Caco-2 (cell line): ENCODE results near the gene ARL4A. TPM values are rescaled to one million over a fixed set of nuclear protein-coding genes. Genes with fewer than 3 reads are reported as not detected.
"Not testable (repeated sequence)": the region's sequence is repeated elsewhere in the genome, so short reads cannot be mapped to it uniquely, and the experiment has no call there.

ENCODE experiments used
- BruUV-seq: library from RNA; stranded (reverse); fragments of 400-500 nt; replicated peaks from 2 replicates; lab custom pipeline; 2021; lab: Mats Ljungman, UMichigan
- CTCF ChIA-PET: fragments of 300-600 bp; sonication (Branson Sonifier 250); formaldehyde crosslinking; loops from one replicate; lab custom pipeline; 2022; ENCODE audit warnings: antibody characterized with exemption; lab: Charles Lee
- POLR2A ChIA-PET: fragments of 300-600 bp; sonication (Branson Sonifier 250); formaldehyde crosslinking; loops from one replicate; lab custom pipeline; 2022; ENCODE audit warnings: antibody characterized with exemption; lab: Charles Lee
- DNase-seq, 2 experiments: peaks; one replicate each; pipeline versions ENCODE4 v3.0.0 to v3.0.0-alpha.2; 2020 to 2022
- H3K27me3 ChIP-seq: replicated peaks from 2 replicates; pipeline ENCODE4 v1.6.0; 2011; ENCODE audit warnings: low read length; ENCODE audit not compliant: control insufficient read depth, insufficient read depth
- H3K36me3 ChIP-seq: 2 replicates; pipeline ENCODE4 v1.5.1; 2011; ENCODE audit warnings: low read length; ENCODE audit not compliant: control insufficient read depth, insufficient read depth
- H3K4me1 ChIP-seq: fragments of 250-450 bp; sonication (Bioruptor Pico); 2 replicates; pipeline ENCODE4 v1.5.1; 2020; ENCODE audit warnings: mild to moderate bottlenecking
- H3K4me3 ChIP-seq: 2 replicates; pipeline ENCODE4 v1.5.1; 2011; ENCODE audit warnings: low read depth, mild to moderate bottlenecking, control low read depth, low read length
- H3K9me3 ChIP-seq: fragments of 250-450 bp; sonication (Bioruptor Pico); 2 replicates; pipeline ENCODE4 v1.5.1; 2020; ENCODE audit warnings: mild to moderate bottlenecking, moderate library complexity
- H3K27ac Mint-ChIP-seq: one replicate; pipeline ENCODE4 v1.8.0; 2022; ENCODE audit warnings: mixed read lengths; ENCODE audit not compliant: unreplicated experiment
- H3K27me3 Mint-ChIP-seq: one replicate; pipeline ENCODE4 v1.8.0; 2022; ENCODE audit warnings: mixed read lengths; ENCODE audit not compliant: insufficient read depth, unreplicated experiment
- H3K36me3 Mint-ChIP-seq: one replicate; pipeline ENCODE4 v1.8.0; 2022; ENCODE audit warnings: mild to moderate bottlenecking, mixed read lengths; ENCODE audit not compliant: insufficient read depth, unreplicated experiment
- H3K4me1 Mint-ChIP-seq: one replicate; pipeline ENCODE4 v1.8.0; 2022; ENCODE audit warnings: low read depth, mixed read lengths; ENCODE audit not compliant: unreplicated experiment
- H3K4me3 Mint-ChIP-seq: one replicate; pipeline ENCODE4 v1.8.0; 2022; ENCODE audit warnings: mild to moderate bottlenecking, moderate library complexity, mixed read lengths; ENCODE audit not compliant: unreplicated experiment
- H3K9me3 Mint-ChIP-seq: one replicate; pipeline ENCODE4 v1.8.0; 2022; ENCODE audit warnings: mixed read lengths; ENCODE audit not compliant: unreplicated experiment
- intact Hi-C: fragments of 100-400 bp; cut with micrococcal nuclease; formaldehyde crosslinking; loops from one replicate; pipeline ENCODE4 v1.10.0; 2022; ENCODE audit not compliant: unreplicated experiment
- total RNA-seq: library from RNA; stranded (reverse); gene quantifications from 2 replicates; pipeline ENCODE4 v1.2.3, GENCODE V29; 2022
- TF ChIP-seq, protein P1 (sequence below), 2 experiments: fragments of 200-600 bp in 1 of 2; IDR thresholded peaks; 1 replicate in 1 of 2; 2 replicates in 1 of 2; pipeline versions ENCODE4 v1.5.1 to v1.8.0; 2011 to 2022; ENCODE audit warnings: antibody characterized with exemption in 1 of 2, control low read depth in 1 of 2, inconsistent platforms in 1 of 2, low read depth in 1 of 2, low read length in 1 of 2, mild to moderate bottlenecking in 1 of 2, moderate library complexity in 1 of 2; ENCODE audit not compliant: insufficient read depth in 1 of 2, severe bottlenecking in 1 of 2, unreplicated experiment in 1 of 2

Gene ARL4A
- total RNA-seq, 1 experiment from 2014 or later = 40.6 TPM

DNA sequence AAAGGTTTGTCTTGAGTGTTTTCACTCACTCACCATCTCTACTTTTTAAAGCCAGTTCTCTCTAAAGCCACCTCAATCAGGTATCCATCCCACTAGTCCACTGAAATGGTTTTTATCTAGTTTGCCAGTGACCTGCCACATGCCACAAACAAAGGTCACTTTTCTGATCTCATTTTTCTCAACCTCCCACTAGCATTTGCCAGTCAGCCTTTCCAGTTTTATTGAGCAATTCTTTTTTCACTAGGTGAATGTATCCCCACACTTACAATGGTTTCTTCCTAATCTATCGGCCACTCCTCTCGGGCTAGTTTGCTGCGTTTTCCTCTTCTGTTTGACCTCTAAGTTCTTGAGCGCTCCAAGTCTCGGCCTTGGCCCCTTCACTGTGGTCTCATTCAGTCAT is 44.9 kb upstream of the ARL4A start:
- no peaks in the 10 kb centered on the region for H3K27me3 ChIP-seq
- POLR2A ChIA-PET = no interaction called here

DNA sequence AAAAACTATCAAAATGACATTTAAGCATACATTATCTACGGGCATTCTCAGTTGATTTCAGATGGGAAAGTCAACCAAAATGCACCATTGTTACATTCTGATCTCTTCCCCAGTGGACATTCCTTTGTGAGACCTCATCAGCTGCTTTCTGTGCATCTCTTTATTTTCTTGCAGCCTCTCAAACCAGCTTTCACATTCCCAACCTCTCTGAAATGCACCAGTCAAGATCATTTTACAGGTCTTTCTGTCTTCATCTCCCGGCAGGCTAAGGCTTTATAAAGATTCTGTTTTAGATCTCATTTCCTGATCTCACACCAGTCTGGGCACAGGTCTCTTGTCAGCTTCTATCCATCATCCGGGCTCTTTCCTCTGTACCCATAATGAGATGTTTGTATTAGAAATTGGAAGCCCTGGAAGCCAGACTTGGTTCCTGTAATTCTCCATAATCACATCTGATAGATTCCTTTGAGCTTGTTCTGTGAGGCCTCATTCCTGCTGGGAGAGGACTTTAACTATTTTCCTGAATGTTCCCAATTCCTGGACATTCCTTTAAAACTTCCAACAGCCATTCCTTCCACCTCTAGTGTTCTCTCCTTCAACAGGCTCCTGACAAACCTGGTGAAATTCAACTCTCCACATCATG is 44.3 kb upstream of the ARL4A start:
- TF ChIP-seq, protein P1, sequence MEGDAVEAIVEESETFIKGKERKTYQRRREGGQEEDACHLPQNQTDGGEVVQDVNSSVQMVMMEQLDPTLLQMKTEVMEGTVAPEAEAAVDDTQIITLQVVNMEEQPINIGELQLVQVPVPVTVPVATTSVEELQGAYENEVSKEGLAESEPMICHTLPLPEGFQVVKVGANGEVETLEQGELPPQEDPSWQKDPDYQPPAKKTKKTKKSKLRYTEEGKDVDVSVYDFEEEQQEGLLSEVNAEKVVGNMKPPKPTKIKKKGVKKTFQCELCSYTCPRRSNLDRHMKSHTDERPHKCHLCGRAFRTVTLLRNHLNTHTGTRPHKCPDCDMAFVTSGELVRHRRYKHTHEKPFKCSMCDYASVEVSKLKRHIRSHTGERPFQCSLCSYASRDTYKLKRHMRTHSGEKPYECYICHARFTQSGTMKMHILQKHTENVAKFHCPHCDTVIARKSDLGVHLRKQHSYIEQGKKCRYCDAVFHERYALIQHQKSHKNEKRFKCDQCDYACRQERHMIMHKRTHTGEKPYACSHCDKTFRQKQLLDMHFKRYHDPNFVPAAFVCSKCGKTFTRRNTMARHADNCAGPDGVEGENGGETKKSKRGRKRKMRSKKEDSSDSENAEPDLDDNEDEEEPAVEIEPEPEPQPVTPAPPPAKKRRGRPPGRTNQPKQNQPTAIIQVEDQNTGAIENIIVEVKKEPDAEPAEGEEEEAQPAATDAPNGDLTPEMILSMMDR (IDR thresholded peaks at IDR 0.05; ENCODE audit: insufficient read depth in 1 of 2, low read depth in 1 of 2, low read length in 1 of 2, severe bottlenecking in 1 of 2, unreplicated experiment in 1 of 2) = no peak
- Histone ChIP-seq H3K36me3 (no peaks in the 10 kb centered on the region), H3K4me1 (peaks cover 20% of the 10 kb centered on the region; the same call in 1 of the 2 replicates), H3K9me3 (no peaks in the 10 kb centered on the region), H3K27me3 (no peaks in the 10 kb centered on the region), H3K4me3 (no peak overlapping the region)
- no peak overlapping the region for H3K4me3 Mint-ChIP-seq
- H3K9me3 Mint-ChIP-seq = no peaks in the 10 kb centered on the region
- H3K36me3 Mint-ChIP-seq = no peaks in the 10 kb centered on the region
- no peak for DNase-seq
- BruUV-seq = no TSS peak
- H3K27me3 Mint-ChIP-seq = no peaks in the 10 kb centered on the region
- H3K27ac Mint-ChIP-seq = no peak overlapping the region
- peaks cover 10% of the 10 kb centered on the region for H3K4me1 Mint-ChIP-seq
- intact Hi-C loops = loop anchor here (5.0 kb wide), 1 partner anchor 534 kb away; no protein-coding TSS in a partner anchor
- POLR2A ChIA-PET = no interaction called here
- CTCF ChIA-PET = no interaction called here

More for the DNA sequence above, 44.9 kb upstream of the ARL4A start:
- TF ChIP-seq, protein P1 (IDR thresholded peaks at IDR 0.05; ENCODE audit: insufficient read depth in 1 of 2, low read depth in 1 of 2, low read length in 1 of 2, severe bottlenecking in 1 of 2, unreplicated experiment in 1 of 2) = no peak
- peaks cover 13% of the 10 kb centered on the region for H3K4me1 Mint-ChIP-seq
- no peak overlapping the region for H3K27ac Mint-ChIP-seq
- H3K9me3 Mint-ChIP-seq = no peaks in the 10 kb centered on the region
- no peak overlapping the region for H3K4me3 Mint-ChIP-seq
- intact Hi-C loops = loop anchor here (5.0 kb wide), 1 partner anchor 535 kb away; no protein-coding TSS in a partner anchor
- H3K27me3 Mint-ChIP-seq = no peaks in the 10 kb centered on the region
- no peak for DNase-seq
- Histone ChIP-seq H3K9me3 (no peaks in the 10 kb centered on the region), H3K4me1 (peaks cover 20% of the 10 kb centered on the region; the same call in 1 of the 2 replicates), H3K4me3 (no peak overlapping the region), H3K36me3 (no peaks in the 10 kb centered on the region)
- CTCF ChIA-PET = no interaction called here
- no TSS peak for BruUV-seq
- no peaks in the 10 kb centered on the region for H3K36me3 Mint-ChIP-seq

DNA sequence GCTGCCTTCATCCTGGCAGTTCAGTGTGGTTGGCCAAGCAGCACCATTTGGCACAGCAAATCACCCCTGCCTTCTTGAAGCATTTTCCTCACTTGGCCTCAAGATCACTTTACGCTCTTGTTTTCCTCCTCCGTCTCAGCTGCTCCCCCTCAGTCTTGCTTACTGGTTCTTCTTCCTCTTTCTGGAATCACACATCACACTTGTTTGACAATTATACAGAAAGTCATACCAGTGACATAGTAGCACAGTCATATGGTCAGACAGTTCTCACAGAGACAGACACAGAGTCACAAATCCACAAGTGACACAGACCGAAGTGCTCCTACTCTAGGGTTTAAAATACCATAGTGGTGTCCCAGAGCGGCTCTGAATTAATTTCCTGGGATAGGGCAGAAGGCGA is 43.8 kb upstream of the ARL4A start:
- POLR2A ChIA-PET = no interaction called here
- no peak for DNase-seq
- no peaks in the 10 kb centered on the region for H3K9me3 ChIP-seq
- peaks cover 23% of the 10 kb centered on the region for H3K4me1 ChIP-seq
- CTCF ChIA-PET = no interaction called here
- Mint-ChIP-seq H3K9me3 (no peaks in the 10 kb centered on the region), H3K4me1 (peaks cover 8% of the 10 kb centered on the region), H3K27ac (no peak overlapping the region), H3K27me3 (no peaks in the 10 kb centered on the region), H3K4me3 (no peak overlapping the region), H3K36me3 (no peaks in the 10 kb centered on the region)
- H3K36me3 ChIP-seq = no peaks in the 10 kb centered on the region
- no peaks in the 10 kb centered on the region for H3K27me3 ChIP-seq
- H3K4me3 ChIP-seq = no peak overlapping the region
- intact Hi-C loops = loop anchor here (5.0 kb wide), 1 partner anchor 534 kb away; no protein-coding TSS in a partner anchor
- no TSS peak for BruUV-seq
- TF ChIP-seq, protein P1 (IDR thresholded peaks at IDR 0.05; ENCODE audit: insufficient read depth in 1 of 2, low read depth in 1 of 2, low read length in 1 of 2, severe bottlenecking in 1 of 2, unreplicated experiment in 1 of 2) = no peak

DNA sequence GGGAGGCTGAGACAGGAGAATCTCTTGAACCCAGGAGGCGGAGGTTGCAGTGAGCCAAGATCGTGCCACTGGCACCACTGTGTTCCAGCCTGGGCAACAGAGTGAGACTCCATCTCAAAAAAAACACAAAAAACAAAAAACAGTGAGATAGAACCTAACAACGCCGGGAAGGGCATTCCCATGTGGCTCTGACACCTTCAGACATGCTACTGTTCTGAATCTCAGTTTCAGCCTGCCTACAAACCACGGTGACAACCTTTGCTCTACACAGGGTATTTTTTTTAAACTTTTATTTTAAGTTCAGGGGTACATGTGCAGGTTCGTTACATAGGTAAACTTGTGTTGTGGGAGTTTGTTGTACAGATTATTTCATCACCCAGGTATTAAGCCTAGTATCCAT is 42.2 kb upstream of the ARL4A start:
- H3K9me3 Mint-ChIP-seq, H3K27ac Mint-ChIP-seq, BruUV-seq, intact Hi-C loops, POLR2A ChIA-PET, H3K36me3 ChIP-seq, H3K27me3 ChIP-seq, H3K27me3 Mint-ChIP-seq, CTCF ChIA-PET, DNase-seq, H3K4me3 ChIP-seq, H3K36me3 Mint-ChIP-seq, H3K9me3 ChIP-seq, H3K4me3 Mint-ChIP-seq: not testable (repeated sequence)
- peaks cover 16% of the 10 kb centered on the region for H3K4me1 Mint-ChIP-seq
- peaks cover 23% of the 10 kb centered on the region for H3K4me1 ChIP-seq
